Esophagus squamous epithelium (tissue), 5 donors: Measurements from ENCODE around the gene SSH2. TPM values are rescaled to one million over a fixed set of nuclear protein-coding genes. Genes with fewer than 3 reads are reported as not detected.
A peak's percentile ranks its signal among the peaks of the same experiment; 100 is the strongest.

Experiments
- DNase-seq: peaks from one replicate; lab custom pipeline; 2025; lab: John Stamatoyannopoulos, UW
- H3K27ac ChIP-seq, 4 donors: fragments of 200-600 bp; sonication (generic); one replicate each; pipeline ENCODE4 v1.5.1; 2016 to 2019; ENCODE audit warnings: mild to moderate bottlenecking in 1 of 4
- H3K27me3 ChIP-seq, 4 donors: fragments of 200-600 bp; sonication (generic); 1 replicate in 3 of 4; 2 replicates in 1 of 4; pipeline versions ENCODE4 v1.5.1 to v1.6.0; 2017 to 2021; ENCODE audit warnings: antibody characterized with exemption in 1 of 4
- H3K36me3 ChIP-seq, 3 donors: fragments of 200-600 bp; sonication (generic); one replicate each; pipeline ENCODE4 v1.5.1; 2016 to 2019
- H3K4me1 ChIP-seq, 3 donors: fragments of 200-600 bp; sonication (generic); one replicate each; pipeline ENCODE4 v1.5.1; 2017 to 2019
- H3K4me3 ChIP-seq, 4 donors: fragments of 200-600 bp; sonication (generic); 1 replicate in 3 of 4; 2 replicates in 1 of 4; pipeline ENCODE4 v1.5.1; 2016 to 2019; ENCODE audit warnings: mild to moderate bottlenecking in 2 of 4, moderate library complexity in 1 of 4
- H3K9me3 ChIP-seq, 3 donors: fragments of 200-600 bp; sonication (generic); one replicate each; pipeline ENCODE4 v1.5.1; 2016 to 2019
- CTCF ChIP-seq, 6 experiments: fragments of 450-650 bp in 4 of 6; fragments of 200-600 bp in 2 of 6; sonication (generic) in 2 of 6; IDR thresholded peaks; one replicate each; pipeline ENCODE4 v1.5.1; 2016 to 2019; ENCODE audit warnings: antibody characterized with exemption in 6 of 6, mild to moderate bottlenecking in 4 of 6, moderate library complexity in 4 of 6
- POLR2A ChIP-seq, 4 donors: fragments of 450-650 bp; IDR thresholded peaks; one replicate each; pipeline ENCODE4 v1.6.1; 2017; ENCODE audit warnings: antibody characterized with exemption in 4 of 4, mild to moderate bottlenecking in 4 of 4, moderate library complexity in 3 of 4
- WGBS, 2 donors: methylation state at CpG; one replicate each; pipeline ENCODE4 v1.1.5; 2018; 5-methylcytosine and 5-hydroxymethylcytosine counted together
- intact Hi-C: fragments of 100-400 bp; cut with DNase I; formaldehyde crosslinking; loops from one replicate; pipeline ENCODE4 v1.15.0; 2022
- total RNA-seq, 4 donors: library from RNA; depleted of rRNA; stranded (reverse); fragments of >200 nt; gene quantifications; one replicate each; pipeline ENCODE4 v1.1.0, GENCODE V29; 2016
- donor health status: DM: yes; HTN: yes; CAD: no.

The SSH2 gene
- total RNA-seq, 4 donors from 2014 or later, result 9.4 to 29.4 (median 13.2) TPM

- Histone ChIP-seq H3K9me3 (no peaks in the 10 kb centered on the region), H3K36me3 (peaks cover 0 to 14% (median 0%) of the 10 kb centered on the region in 3 donors), H3K27ac (peak overlapping the region in 1 of 4 donors; percentile 1), H3K4me3 (no peak overlapping the region), H3K27me3 (no peaks in the 10 kb centered on the region), H3K4me1 (peaks cover 5 to 24% (median 7%) of the 10 kb centered on the region in 3 donors)
- no peak for TF ChIP-seq CTCF (IDR thresholded peaks at IDR 0.05)
- no peak for TF ChIP-seq POLR2A (IDR thresholded peaks at IDR 0.05)
- WGBS, 2 donors, result 92 to 97% methylated on average over 5 of the region's 5 CpGs
- DNase-seq, result no peak
- intact Hi-C loops, result no loop called here
Observed at GRCh38 chr17:29749045-29749825, 180.8 kb downstream of the SSH2 start.

- Histone ChIP-seq H3K4me1 (peaks cover 7 to 29% (median 8%) of the 10 kb centered on the region in 3 donors), H3K4me3 (no peak overlapping the region), H3K36me3 (peaks cover 0 to 11% (median 0%) of the 10 kb centered on the region in 3 donors), H3K9me3 (no peaks in the 10 kb centered on the region), H3K27ac (no peak overlapping the region), H3K27me3 (no peaks in the 10 kb centered on the region)
- intact Hi-C loops, result no loop called here
- 97% methylated on average over 1 of the region's 1 CpG for WGBS, 2 donors
- TF ChIP-seq CTCF (IDR thresholded peaks at IDR 0.05), result no peak
- TF ChIP-seq POLR2A (IDR thresholded peaks at IDR 0.05), result no peak
- DNase-seq, result no peak
Observed at GRCh38 chr17:29748400-29748799, 181.6 kb downstream of the SSH2 start.

- H3K9me3 ChIP-seq, result no peaks in the 10 kb centered on the region
- peaks cover 7 to 29% (median 8%) of the 10 kb centered on the region in 3 donors for H3K4me1 ChIP-seq
- H3K27me3 ChIP-seq, result no peaks in the 10 kb centered on the region
- peaks cover 0 to 5% (median 0%) of the 10 kb centered on the region in 3 donors for H3K36me3 ChIP-seq
- whole genome bisulfite sequencing, 2 donors, result 86 to 94% methylated on average over 1 of the region's 1 CpG
- TF ChIP-seq POLR2A (IDR thresholded peaks at IDR 0.05), result no peak
- no peak for TF ChIP-seq CTCF (IDR thresholded peaks at IDR 0.05)
- H3K27ac ChIP-seq, result no peak overlapping the region
- no peak for DNase-seq
- H3K4me3 ChIP-seq, result no peak overlapping the region
- intact Hi-C loops, result no loop called here
Observed at GRCh38 chr17:29747660-29748059, 182.4 kb downstream of the SSH2 start.

- Histone ChIP-seq H3K27ac (no peak overlapping the region), H3K36me3 (peaks cover 0 to 5% (median 0%) of the 10 kb centered on the region in 3 donors), H3K27me3 (no peaks in the 10 kb centered on the region), H3K9me3 (no peaks in the 10 kb centered on the region), H3K4me3 (no peak overlapping the region), H3K4me1 (peaks cover 7 to 29% (median 8%) of the 10 kb centered on the region in 3 donors)
- intact Hi-C loops, result no loop called here
- no peak for DNase-seq
- TF ChIP-seq CTCF (IDR thresholded peaks at IDR 0.05) (no peak), POLR2A (IDR thresholded peaks at IDR 0.05) (no peak)
- 86 to 92% methylated on average over 4 of the region's 4 CpGs for WGBS, 2 donors
Observed at GRCh38 chr17:29746669-29747068, 183.4 kb downstream of the SSH2 start.

- H3K36me3 ChIP-seq, result no peaks in the 10 kb centered on the region
- 84 to 89% methylated on average over 3 to 6 of the region's 10 CpGs for WGBS, 2 donors
- peak overlapping the region in 2 of 4 donors; percentile 30 to 51 for H3K27ac ChIP-seq
- H3K4me3 ChIP-seq, result no peak overlapping the region
- no peak for DNase-seq
- intact Hi-C loops, result no loop called here
- no peaks in the 10 kb centered on the region for H3K9me3 ChIP-seq
- no peak for TF ChIP-seq CTCF (IDR thresholded peaks at IDR 0.05)
- TF ChIP-seq POLR2A (IDR thresholded peaks at IDR 0.05), result no peak
- peaks cover 7 to 33% (median 8%) of the 10 kb centered on the region in 3 donors for H3K4me1 ChIP-seq
- no peaks in the 10 kb centered on the region for H3K27me3 ChIP-seq
Observed at GRCh38 chr17:29744121-29744520, 185.9 kb downstream of the SSH2 start.
